HEK293T (cell line): ENCODE measurements around the gene PTPRM.

ENCODE experiments used
- CTCF ChIA-PET: fragments of 350-600 bp; formaldehyde crosslinking; extraction: SDS; loops from one replicate; lab custom pipeline; 2021; ENCODE audit warnings: antibody characterized with exemption, inconsistent platforms; lab: Yijun Ruan, JAX
- POLR2A ChIA-PET: fragments of 350-600 bp; formaldehyde crosslinking; extraction: SDS; loops from one replicate; lab custom pipeline; 2020; ENCODE audit warnings: antibody characterized with exemption, inconsistent platforms; lab: Yijun Ruan, JAX
- DNase-seq: peaks from one replicate; pipeline ENCODE4 v3.0.0; 2012; ENCODE audit warnings: mixed read lengths; ENCODE audit errors: extremely low spot score
- ARNT ChIP-seq: fragments of 450-650 bp; IDR thresholded peaks from 2 replicates; pipeline ENCODE4 v1.6.1; 2017; ENCODE audit warnings: mild to moderate bottlenecking
- BHLHE40 ChIP-seq: fragments of 450-650 bp; IDR thresholded peaks from 2 replicates; pipeline ENCODE4 v1.6.1; 2016; ENCODE audit warnings: mild to moderate bottlenecking, moderate library complexity, borderline replicate concordance
- CTBP1 ChIP-seq: fragments of 450-650 bp; IDR thresholded peaks from 2 replicates; pipeline ENCODE4 v1.6.1; 2016; ENCODE audit warnings: borderline replicate concordance
- ELF4 ChIP-seq: fragments of 450-650 bp; IDR thresholded peaks from 2 replicates; pipeline ENCODE4 v1.6.1; 2017; ENCODE audit warnings: antibody characterized with exemption
- FOXA1 ChIP-seq: fragments of 450-650 bp; IDR thresholded peaks from 2 replicates; pipeline ENCODE4 v1.6.1; 2016; ENCODE audit warnings: mild to moderate bottlenecking
- FOXK2 ChIP-seq: fragments of 450-650 bp; IDR thresholded peaks from 2 replicates; pipeline ENCODE4 v1.6.1; 2016; ENCODE audit warnings: mild to moderate bottlenecking
- FOXM1 ChIP-seq: fragments of 450-650 bp; IDR thresholded peaks from 2 replicates; pipeline ENCODE4 v1.6.1; 2017; ENCODE audit warnings: mild to moderate bottlenecking, borderline replicate concordance
- HDGF ChIP-seq: fragments of 450-650 bp; IDR thresholded peaks from 2 replicates; pipeline ENCODE4 v1.6.1; 2017; ENCODE audit warnings: antibody characterized with exemption, borderline replicate concordance
- L3MBTL2 ChIP-seq: fragments of 450-650 bp; conservative IDR thresholded peaks from 2 replicates; pipeline ENCODE4 v1.6.1; 2016; ENCODE audit warnings: mild to moderate bottlenecking
- LEF1 ChIP-seq: fragments of 450-650 bp; IDR thresholded peaks from 2 replicates; pipeline ENCODE4 v1.6.1; 2017; ENCODE audit warnings: mild to moderate bottlenecking, borderline replicate concordance
- NFRKB ChIP-seq: fragments of 450-650 bp; IDR thresholded peaks from 2 replicates; pipeline ENCODE4 v1.6.1; 2016; ENCODE audit warnings: mild to moderate bottlenecking, moderate library complexity
- SP1 ChIP-seq: fragments of 450-650 bp; IDR thresholded peaks from 2 replicates; pipeline ENCODE4 v1.6.1; 2017
- SUZ12 ChIP-seq: fragments of 450-650 bp; IDR thresholded peaks from 2 replicates; pipeline ENCODE4 v1.6.1; 2016; ENCODE audit warnings: mild to moderate bottlenecking
- TARDBP ChIP-seq: fragments of 450-650 bp; IDR thresholded peaks from 2 replicates; pipeline ENCODE4 v1.6.1; 2016
- ZNF384 ChIP-seq: fragments of 450-650 bp; IDR thresholded peaks from 2 replicates; pipeline ENCODE4 v1.6.1; 2016
- TF ChIP-seq, protein P1 (sequence below): fragments of 450-650 bp; IDR thresholded peaks from 2 replicates; pipeline ENCODE4 v1.6.1; 2016

PTPRM gene

DNA sequence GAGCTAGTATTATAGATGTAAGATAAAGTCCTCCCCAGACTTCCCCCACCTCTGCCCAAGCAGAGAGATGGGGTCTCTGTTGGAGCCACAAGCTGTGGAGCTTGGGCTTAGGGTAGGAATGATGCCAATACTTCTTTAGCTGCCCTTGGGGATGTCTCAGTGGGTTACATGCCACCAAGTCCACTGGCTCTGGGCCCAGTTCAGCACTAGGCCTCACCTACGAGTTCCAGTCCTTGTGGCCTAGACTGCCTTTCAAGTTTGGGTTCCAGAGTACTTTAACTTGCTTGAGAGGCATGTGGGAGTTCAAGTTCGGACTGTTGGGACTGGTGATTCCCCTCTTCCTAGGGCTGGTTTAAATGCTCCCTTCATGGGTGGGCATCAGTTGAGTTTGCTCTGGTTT lies 272.4 kb downstream of the PTPRM start:
- CTCF ChIA-PET: no interaction called here
- POLR2A ChIA-PET: no interaction called here
- TF ChIP-seq BHLHE40 (no peak), FOXK2 (no peak), NFRKB (no peak), LEF1 (no peak)
- TF ChIP-seq, protein P1, sequence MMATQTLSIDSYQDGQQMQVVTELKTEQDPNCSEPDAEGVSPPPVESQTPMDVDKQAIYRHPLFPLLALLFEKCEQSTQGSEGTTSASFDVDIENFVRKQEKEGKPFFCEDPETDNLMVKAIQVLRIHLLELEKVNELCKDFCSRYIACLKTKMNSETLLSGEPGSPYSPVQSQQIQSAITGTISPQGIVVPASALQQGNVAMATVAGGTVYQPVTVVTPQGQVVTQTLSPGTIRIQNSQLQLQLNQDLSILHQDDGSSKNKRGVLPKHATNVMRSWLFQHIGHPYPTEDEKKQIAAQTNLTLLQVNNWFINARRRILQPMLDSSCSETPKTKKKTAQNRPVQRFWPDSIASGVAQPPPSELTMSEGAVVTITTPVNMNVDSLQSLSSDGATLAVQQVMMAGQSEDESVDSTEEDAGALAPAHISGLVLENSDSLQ: no peak
- DNase-seq: no peak

DNA sequence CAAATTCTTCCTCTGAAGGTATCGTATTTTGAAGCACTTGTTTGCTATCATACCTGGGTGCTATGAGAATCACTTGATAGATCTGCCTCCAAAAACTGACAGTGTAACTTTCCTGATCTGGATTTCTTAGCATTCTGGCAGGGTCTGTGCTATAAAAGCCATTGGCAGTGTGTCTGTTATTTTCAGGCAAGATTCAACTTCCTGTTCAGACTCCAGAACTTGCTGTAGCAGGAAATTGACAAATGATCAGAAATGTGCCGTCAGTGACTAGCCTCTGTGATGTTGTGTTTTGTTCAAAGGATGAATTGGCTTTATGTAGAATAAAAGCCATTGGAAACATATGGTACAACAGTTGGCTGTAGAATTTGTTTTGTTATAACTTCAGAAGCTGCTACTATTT lies 273.3 kb downstream of the PTPRM start:
- no peak for DNase-seq
- ChIA-PET POLR2A (no interaction called here), CTCF (no interaction called here)
- TF ChIP-seq LEF1 (no peak), ELF4 (no peak), CTBP1 (no peak), BHLHE40 (no peak), L3MBTL2 (no peak), ZNF384 (no peak), FOXM1 (no peak), TARDBP (no peak), ARNT (no peak), FOXA1 (no peak), SUZ12 (no peak), NFRKB (no peak), FOXK2 (no peak)
- TF ChIP-seq, protein P1: no peak

DNA sequence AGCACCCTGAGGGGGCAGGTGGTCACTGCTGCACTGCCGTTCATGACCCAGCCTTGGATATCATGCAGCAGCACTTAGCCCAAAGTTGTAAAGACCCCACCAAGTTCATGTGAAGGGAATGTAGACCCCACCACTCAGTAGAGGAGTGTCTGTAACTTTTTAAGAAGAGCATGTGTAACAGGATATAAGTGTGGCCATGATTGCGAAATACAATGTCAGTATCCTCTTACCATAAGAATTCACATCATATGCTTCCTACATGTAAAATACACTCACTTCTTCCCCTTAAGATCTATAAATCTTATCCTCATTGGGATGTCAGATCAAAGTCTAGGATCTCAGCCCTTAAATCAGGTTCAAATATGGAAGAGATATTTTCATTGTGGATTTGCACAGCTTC lies 276.9 kb downstream of the PTPRM start:
- ChIA-PET POLR2A (no interaction called here), CTCF (no interaction called here)
- TF ChIP-seq FOXK2 (no peak), LEF1 (no peak), HDGF (no peak), NFRKB (no peak)
- DNase-seq: no peak

DNA sequence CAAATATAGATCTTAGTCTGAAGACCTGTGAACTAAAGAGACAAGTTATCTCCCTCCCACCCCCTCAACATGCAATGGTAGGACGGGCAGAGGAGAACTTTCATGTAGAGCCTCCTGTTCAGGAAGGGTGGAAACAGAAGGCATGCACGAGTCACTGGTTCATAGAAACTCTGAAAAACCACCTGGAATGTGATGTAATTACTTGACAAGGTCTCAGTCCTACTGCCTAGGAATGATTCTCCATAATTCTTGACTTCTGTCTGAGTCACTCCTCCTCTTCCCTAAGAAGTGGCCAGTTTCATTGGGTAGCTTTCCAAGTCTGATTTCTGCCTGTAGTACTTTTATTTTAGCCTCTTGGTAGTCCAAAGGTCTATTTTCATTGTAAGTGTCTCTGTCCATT lies 277.3 kb downstream of the PTPRM start:
- ChIA-PET CTCF (no interaction called here), POLR2A (no interaction called here)
- no peak for DNase-seq
- TF ChIP-seq CTBP1: no peak

DNA sequence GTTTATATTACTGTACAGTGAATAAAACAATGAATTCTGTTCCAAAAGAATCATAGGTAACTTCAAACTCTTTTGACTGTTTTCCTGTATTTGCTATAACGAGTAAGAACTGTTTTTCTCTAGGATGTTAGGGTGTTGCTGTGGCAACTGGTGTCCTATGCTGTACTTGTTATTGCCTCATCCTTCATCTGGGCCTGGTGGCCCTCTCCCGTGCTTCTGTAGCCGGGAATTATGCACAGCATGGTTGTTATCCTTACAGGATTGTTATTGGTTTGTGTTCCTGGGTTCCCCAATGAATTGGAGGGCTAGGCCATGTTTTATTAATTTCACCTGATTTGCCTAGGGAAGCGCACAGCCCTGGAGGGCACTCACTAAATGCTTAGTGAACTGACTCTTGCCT lies 279.2 kb downstream of the PTPRM start:
- ChIA-PET POLR2A (no interaction called here), CTCF (no interaction called here)
- no peak for TF ChIP-seq ARNT
- TF ChIP-seq, protein P1: no peak

DNA sequence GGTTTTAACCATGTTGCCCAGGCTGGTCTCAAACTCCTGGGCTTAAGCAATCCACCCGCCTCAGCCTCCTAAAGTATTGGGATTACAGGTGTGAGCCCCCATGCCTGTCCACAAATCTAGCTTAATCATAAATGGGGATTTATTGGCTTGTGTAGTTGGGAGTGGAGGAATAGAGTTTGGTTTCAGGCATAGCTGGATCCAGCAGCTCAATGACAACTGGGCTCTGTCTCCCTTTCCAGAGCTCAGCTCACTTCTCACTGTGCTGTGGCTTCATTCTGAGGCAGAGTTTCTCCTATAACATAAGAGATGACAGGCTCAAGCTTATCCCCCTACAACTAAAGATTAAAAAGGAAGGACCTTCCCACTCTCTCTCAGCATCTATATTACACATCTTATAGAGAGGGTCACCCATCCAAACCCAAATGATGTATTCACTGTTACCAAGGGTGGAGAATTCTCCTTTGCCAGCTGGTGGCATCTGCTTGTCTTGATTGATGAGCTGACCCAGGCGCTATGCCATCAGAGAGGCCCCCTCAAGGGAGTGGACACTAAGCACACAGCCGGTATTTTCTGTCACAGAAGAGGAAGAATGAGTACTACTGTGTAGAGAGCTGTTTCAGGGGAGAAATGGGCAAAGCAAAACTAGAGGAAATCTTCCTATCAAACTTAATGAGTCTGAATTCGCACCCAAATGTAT lies 280.4 kb downstream of the PTPRM start:
- CTCF ChIA-PET: no interaction called here
- POLR2A ChIA-PET: no interaction called here
- TF ChIP-seq NFRKB: no peak
- no peak for TF ChIP-seq LEF1
- TF ChIP-seq, protein P1: no peak
- no peak for TF ChIP-seq FOXA1
- TF ChIP-seq FOXK2: no peak
- TF ChIP-seq ELF4: no peak
- no peak for TF ChIP-seq L3MBTL2
- no peak for TF ChIP-seq SP1
- TF ChIP-seq SUZ12: no peak
- no peak for TF ChIP-seq CTBP1
- TF ChIP-seq ARNT: no peak
- TF ChIP-seq HDGF: no peak
- TF ChIP-seq FOXM1: no peak
- no peak for TF ChIP-seq ZNF384
- TF ChIP-seq TARDBP: no peak
- no peak for DNase-seq

More for the DNA sequence above, 279.2 kb downstream of the PTPRM start:
- DNase-seq: no peak

DNA sequence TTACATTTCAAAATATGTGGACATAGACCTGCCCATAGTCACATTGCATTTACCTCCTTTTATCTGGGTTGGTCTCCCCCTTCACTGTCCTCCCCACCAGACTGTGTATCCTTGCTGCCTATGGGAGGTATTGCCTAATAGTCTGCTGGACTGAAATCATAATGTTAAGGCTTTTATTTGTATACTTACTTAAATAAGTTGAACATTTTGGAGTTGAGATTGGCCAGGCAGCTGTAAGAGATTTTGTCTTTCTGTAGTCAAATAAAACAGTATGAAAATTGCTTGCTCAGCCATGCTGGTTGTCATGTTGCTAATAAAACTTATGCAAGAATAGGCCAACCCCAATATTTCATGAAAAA lies 280.9 kb downstream of the PTPRM start:
- CTCF ChIA-PET: no interaction called here

More for the DNA sequence above, 280.9 kb downstream of the PTPRM start:
- no peak for TF ChIP-seq SP1
- no peak for DNase-seq
- POLR2A ChIA-PET: no interaction called here
